Left lung (tissue), 10 donors: ENCODE measurements around the gene AP1S1. TPM values are rescaled to one million over a fixed set of nuclear protein-coding genes. Genes with fewer than 3 reads are reported as not detected.
A peak's percentile ranks its signal among the peaks of the same experiment; 100 is the strongest.
"Not testable (repeated sequence)": the region's sequence is repeated elsewhere in the genome, so short reads cannot be mapped to it uniquely, and the experiment has no call there.

Experiments used
- ATAC-seq: fragments of 200-7000 bp; cut with Tn5 transposase; one replicate; pipeline ENCODE4 v1.9.1; 2020; ENCODE audit warnings: moderate library complexity
- DNase-seq, 4 donors: peaks; one replicate each; pipeline ENCODE4 v3.0.0-alpha.2; 2013 to 2020
- H3K27ac ChIP-seq, 2 donors: fragments of 200-600 bp; sonication (generic) in 1 of 2; one replicate each; pipeline versions ENCODE4 v1.5.0 to v1.8.0; 2020 to 2021
- H3K27me3 ChIP-seq, 2 donors: fragments of 200-600 bp; sonication (generic) in 1 of 2; one replicate each; pipeline versions ENCODE4 v1.5.0 to v1.8.0; 2020 to 2021
- H3K36me3 ChIP-seq, 2 donors: fragments of 200-600 bp; sonication (generic) in 1 of 2; one replicate each; pipeline versions ENCODE4 v1.5.0 to v1.8.0; 2020 to 2021
- H3K4me1 ChIP-seq, 2 donors: fragments of 200-600 bp; one replicate each; pipeline ENCODE4 v1.8.0; 2021
- H3K4me3 ChIP-seq, 2 donors: fragments of 200-600 bp; sonication (generic) in 1 of 2; one replicate each; pipeline versions ENCODE4 v1.5.0 to v1.8.0; 2020 to 2021; ENCODE audit warnings: mild to moderate bottlenecking in 1 of 2
- H3K9me3 ChIP-seq, 2 donors: fragments of 200-600 bp; sonication (generic) in 1 of 2; one replicate each; pipeline versions ENCODE4 v1.5.0 to v1.8.0; 2020 to 2021
- CTCF ChIP-seq, 2 donors: fragments of 200-600 bp; sonication (generic) in 1 of 2; IDR thresholded peaks; one replicate each; pipeline versions ENCODE4 v1.5.0 to v1.8.0; 2021; ENCODE audit warnings: antibody characterized with exemption in 2 of 2
- intact Hi-C, 2 donors: fragments of 100-400 bp; cut with DNase I; formaldehyde crosslinking; loops; one replicate each; pipeline versions ENCODE4 v1.11.2 to v1.14.2; 2022
- polyA plus RNA-seq, 6 donors: library from polyadenylated mRNA; unstranded; fragments of 120-200 nt; gene quantifications; one replicate each; pipeline ENCODE4 v1.2.1, GENCODE V29; 2013; ENCODE audit not compliant: insufficient read length in 6 of 6
- total RNA-seq, 2 donors: library from RNA; stranded (reverse); fragmentation: NEBNext Ultra II Directional; extraction: Animal tissue kit (Norgen Biotek cat#: 25700); gene quantifications; one replicate each; pipeline ENCODE4 v1.2.1, GENCODE V29; 2021
- donor health status: DM: no; HTN: yes; CAD: no.
- donor health status: DM: no; HTN: no; CAD: no.

Gene AP1S1
- total and polyA plus RNA-seq, 8 donors: 39.4 to 92.6 (median 85.1) TPM

GRCh38 chr7:101127460-101128039 lies 26.7 kb upstream of the AP1S1 start:
- peaks cover 0 to 21% of the 10 kb centered on the region in 2 donors for H3K36me3 ChIP-seq
- peaks cover 0 to 53% of the 10 kb centered on the region in 2 donors for H3K27me3 ChIP-seq
- peak overlapping the region; percentile 63 to 83 for H3K27ac ChIP-seq
- TF ChIP-seq CTCF (IDR thresholded peaks at IDR 0.05): no peak
- intact Hi-C loops: no loop called here
- H3K4me1 ChIP-seq: peaks cover 14 to 61% of the 10 kb centered on the region in 2 donors
- no peak for ATAC-seq
- no peak for DNase-seq
- no peaks in the 10 kb centered on the region for H3K9me3 ChIP-seq
- H3K4me3 ChIP-seq: peak overlapping the region; percentile 17 to 41

GRCh38 chr7:101128040-101128834 lies 26.0 kb upstream of the AP1S1 start:
- no peak for ATAC-seq
- Histone ChIP-seq H3K27ac (peak overlapping the region; percentile 63 to 83), H3K4me3 (peak overlapping the region; percentile 17 to 41), H3K36me3 (peaks cover 0 to 21% of the 10 kb centered on the region in 2 donors), H3K9me3 (no peaks in the 10 kb centered on the region), H3K27me3 (peaks cover 0 to 46% of the 10 kb centered on the region in 2 donors), H3K4me1 (peaks cover 12 to 54% of the 10 kb centered on the region in 2 donors)
- DNase-seq: no peak
- intact Hi-C loops: no loop called here
- no peak for TF ChIP-seq CTCF (IDR thresholded peaks at IDR 0.05)

GRCh38 chr7:101129603-101130117 lies 24.6 kb upstream of the AP1S1 start:
- no peaks in the 10 kb centered on the region for H3K9me3 ChIP-seq
- DNase-seq (no peak), ATAC-seq (no peak)
- H3K36me3 ChIP-seq: peaks cover 0 to 21% of the 10 kb centered on the region in 2 donors
- peaks cover 9 to 55% of the 10 kb centered on the region in 2 donors for H3K4me1 ChIP-seq
- H3K4me3 ChIP-seq: no peak overlapping the region
- no peak overlapping the region for H3K27ac ChIP-seq
- H3K27me3 ChIP-seq: peaks cover 0 to 33% of the 10 kb centered on the region in 2 donors
- intact Hi-C loops: loop anchor here in 1 of 2 donors (10.0 kb wide), 1 partner anchor 45 kb away; the partner anchor contains the start of gene TRIM56
- TF ChIP-seq CTCF (IDR thresholded peaks at IDR 0.05): no peak

- not testable (repeated sequence) for H3K27me3 ChIP-seq, H3K9me3 ChIP-seq, DNase-seq, ATAC-seq, H3K4me3 ChIP-seq, H3K27ac ChIP-seq
- Histone ChIP-seq H3K4me1 (peaks cover 4 to 51% of the 10 kb centered on the region in 2 donors), H3K36me3 (peaks cover 0 to 41% of the 10 kb centered on the region in 2 donors)
- intact Hi-C loops: loop anchor here in 1 of 2 donors (10.0 kb wide), 1 partner anchor 48 kb away; the partner anchor contains the start of gene TRIM56
Observed at GRCh38 chr7:101132626-101133600, 21.4 kb upstream of the AP1S1 start.
